K562 (cell line): ENCODE data around the gene RTBDN. TPM values are rescaled to one million over a fixed set of nuclear protein-coding genes. Genes with fewer than 3 reads are reported as not detected.

Source experiments
- ARID3A ChIP-seq: IDR thresholded peaks from 2 replicates; pipeline ENCODE4 v1.6.1; 2012; ENCODE audit warnings: low read depth, low read length, improper control_type of control experiment, borderline replicate concordance
- BDP1 ChIP-seq: IDR thresholded peaks from 3 replicates; pipeline ENCODE4 v1.6.1; 2011; ENCODE audit not compliant: insufficient read length, insufficient read depth
- BRD9 ChIP-seq: fragments of 450-650 bp; IDR thresholded peaks from 2 replicates; pipeline ENCODE4 v1.6.1; 2018; ENCODE audit warnings: low read depth; ENCODE audit not compliant: partially characterized antibody
- CEBPB ChIP-seq: fragments of 450-650 bp; IDR thresholded peaks from 2 replicates; pipeline ENCODE4 v1.6.1; 2016; ENCODE audit warnings: missing genetic modification characterization, missing compliant biosample characterization
- CHAMP1 ChIP-seq: fragments of 450-650 bp; IDR thresholded peaks from 2 replicates; pipeline ENCODE4 v1.6.1; 2016; ENCODE audit warnings: mild to moderate bottlenecking
- DLX4 ChIP-seq: fragments of 250-450 bp; sonication (Bioruptor Pico); IDR thresholded peaks from 2 replicates; pipeline ENCODE4 v1.6.1; 2021; ENCODE audit warnings: mild to moderate bottlenecking
- EP300 ChIP-seq: IDR thresholded peaks from 2 replicates; pipeline ENCODE4 v1.6.1; 2012; ENCODE audit warnings: low read length, improper control_type of control experiment
- FOXJ3 ChIP-seq: sonication (generic); formaldehyde crosslinking; IDR thresholded peaks from 2 replicates; pipeline ENCODE4 v1.4.0; 2020; ENCODE audit warnings: mild to moderate bottlenecking, missing genetic modification reagents
- MBD1 ChIP-seq: fragments of 250-450 bp; sonication (Bioruptor Pico); IDR thresholded peaks from 2 replicates; pipeline ENCODE4 v1.8.0; 2022; ENCODE audit warnings: inconsistent platforms
- MEIS2 ChIP-seq: fragments of 450-650 bp; IDR thresholded peaks from 2 replicates; pipeline ENCODE4 v1.6.1; 2014; ENCODE audit warnings: mild to moderate bottlenecking; ENCODE audit not compliant: partially characterized antibody
- MYBL2 ChIP-seq, 2 experiments: fragments of 450-650 bp in 1 of 2; sonication (generic) in 1 of 2; formaldehyde crosslinking in 1 of 2; IDR thresholded peaks; 2 replicates each; pipeline versions ENCODE4 v1.6.1 to v1.8.1; 2017 to 2022; ENCODE audit warnings: borderline replicate concordance in 1 of 2, inconsistent platforms in 1 of 2, low read depth in 1 of 2, mild to moderate bottlenecking in 1 of 2, missing genetic modification reagents in 1 of 2, moderate library complexity in 1 of 2
- MYNN ChIP-seq, 2 experiments: sonication (generic); formaldehyde crosslinking in 1 of 2; IDR thresholded peaks; 2 replicates each; pipeline versions ENCODE4 v1.5.0 to v1.6.1; 2016 to 2020; ENCODE audit warnings: antibody characterized with exemption in 1 of 2, missing genetic modification reagents in 1 of 2
- NR2C1 ChIP-seq, 2 experiments: fragments of 450-650 bp; IDR thresholded peaks; 2 replicates each; pipeline ENCODE4 v1.6.1; 2017; ENCODE audit warnings: mild to moderate bottlenecking in 2 of 2, antibody characterized with exemption in 1 of 2, inconsistent platforms in 1 of 2, missing compliant biosample characterization in 1 of 2, missing genetic modification characterization in 1 of 2
- PHF8 ChIP-seq: fragments of 200-600 bp; sonication (generic); IDR thresholded peaks from 2 replicates; pipeline ENCODE4 v1.6.1; 2012; ENCODE audit warnings: mixed run types, mild to moderate bottlenecking, inconsistent platforms, low read length, moderate library complexity, borderline replicate concordance
- RHOXF2B ChIP-seq: fragments of 250-450 bp; sonication (Bioruptor Pico); conservative IDR thresholded peaks from 2 replicates; pipeline ENCODE4 v1.5.1; 2021
- SMAD1 ChIP-seq: fragments of 150-350 bp; IDR thresholded peaks from 2 replicates; pipeline ENCODE4 v1.6.1; 2014; ENCODE audit warnings: low read length, low read depth; ENCODE audit not compliant: partially characterized antibody
- ZBTB8A ChIP-seq: fragments of 450-650 bp; IDR thresholded peaks from 2 replicates; pipeline ENCODE4 v1.6.1; 2018; ENCODE audit warnings: mild to moderate bottlenecking, moderate library complexity; ENCODE audit not compliant: partially characterized antibody
- ZNF232 ChIP-seq: sonication (generic); formaldehyde crosslinking; IDR thresholded peaks from 2 replicates; pipeline ENCODE4 v1.8.0; 2022; ENCODE audit warnings: mild to moderate bottlenecking, missing genetic modification reagents
- ZNF280A ChIP-seq: fragments of 450-650 bp; IDR thresholded peaks from 2 replicates; pipeline ENCODE4 v1.6.1; 2018; ENCODE audit warnings: mild to moderate bottlenecking, low read depth; ENCODE audit not compliant: partially characterized antibody
- ZNF324 ChIP-seq: fragments of 250-450 bp; sonication (Bioruptor Pico); IDR thresholded peaks from 2 replicates; pipeline ENCODE4 v1.4.0; 2020; ENCODE audit warnings: mild to moderate bottlenecking
- polyA plus RNA-seq, 8 experiments: library from polyadenylated mRNA; depleted of rRNA in 4 of 8; stranded (reverse) in 5 of 8; unstranded in 3 of 8; fragments of >200 nt; fragmentation: Nextera tagmentation in 2 of 8; fragmentation: Illumina TruSeq in 1 of 8; extraction: Ambion mirVana in 2 of 8; extraction: Trizol in 1 of 8; gene quantifications; 2 replicates each; pipeline versions ENCODE4 v1.2.1 to v1.2.3, GENCODE V29; 2011 to 2014; ENCODE audit warnings: inconsistent platforms in 1 of 8, missing spikeins in 1 of 8
- total RNA-seq, 7 experiments: library from RNA; depleted of rRNA in 6 of 7; stranded (reverse); fragments of >200 nt in 6 of 7; fragmentation: Illumina TruSeq in 2 of 7; extraction: Trizol in 2 of 7; gene quantifications; 2 replicates each; pipeline versions ENCODE4 v1.2.1 to v1.2.3, GENCODE V29; 2011 to 2021; ENCODE audit warnings: low replicate concordance in 1 of 7

Gene RTBDN
- total and polyA plus RNA-seq, 9 of the 15 experiments (the other 6 are each of a cell fraction or from before 2014, with no cell fraction given) = 0.20 to 2.3 (median 0.72) TPM; not detected in 1

- TF ChIP-seq ARID3A (no peak), BDP1 (no peak), SMAD1 (peak; percentile 52), ZNF232 (no peak), PHF8 (no peak), DLX4 (CRISPR knock-in tag) (no peak), ZNF280A (no peak), EP300 (peak; percentile 94), ZNF324 (CRISPR knock-in tag) (no peak), NR2C1 (IDR thresholded peaks at IDR 0.05) (0 out of 2 replicates have a peak, but pooled peaks have one; percentile 8), NR2C1 (tag; IDR thresholded peaks at IDR 0.05) (peak; percentile 2; the same call in 1 of the 2 replicates), RHOXF2B (no peak), MEIS2 (peak; percentile 83), ZBTB8A (no peak), CHAMP1 (no peak; the same call in 1 of the 2 replicates), BRD9 (peak; percentile 77), MYBL2 (IDR thresholded peaks at IDR 0.05; ENCODE audit: low read depth) (no peak), MYBL2 (CRISPR knock-in tag; IDR thresholded peaks at IDR 0.05; ENCODE audit: borderline replicate concordance) (no peak), MYNN (IDR thresholded peaks at IDR 0.05) (peak; percentile 86; the same call in 1 of the 2 replicates), MYNN (CRISPR knock-in tag; IDR thresholded peaks at IDR 0.05) (no peak), MBD1 (CRISPR knock-in tag) (no peak), FOXJ3 (CRISPR knock-in tag) (no peak), CEBPB (tag) (no peak)
These were observed 49.9 kb downstream of the RTBDN start (continued) for GRCh38 chr19:12784394-12784870.
